GM18858 (cell line): Measurements from ENCODE around the gene PMFBP1.

Experiments used
- ATAC-seq: cut with Tn5 transposase; IDR thresholded peaks from one replicate; pipeline ENCODE4 v1.9.1; 2021; ENCODE audit not compliant: unreplicated experiment

The PMFBP1 gene

GRCh38 chr16:72072514-72073342, 99.2 kb downstream of the PMFBP1 start:
- no peak for ATAC-seq
